Stimulated activated naive CD8-positive, alpha-beta T cell treated with anti-CD3 and anti-CD28 coated beads, Interleukin-15, amount 100 ng/mL, for 72 hours (primary cell): ENCODE measurements around the gene TRAF3IP3.

Source experiments
- ATAC-seq: fragments of 150-1000 bp; cut with Tn5 transposase; 2 replicates; pipeline ENCODE4 v1.10.0; 2021; ENCODE audit warnings: mild to moderate bottlenecking, moderate library complexity
- DNase-seq, 2 donors: peaks; one replicate each; pipeline ENCODE4 v3.0.0; 2021 to 2022
- H3K27ac Mint-ChIP-seq, 2 donors: one replicate each; pipeline ENCODE4 v1.8.0; 2022; ENCODE audit warnings: mild to moderate bottlenecking in 2 of 2, mixed read lengths in 2 of 2, moderate library complexity in 2 of 2
- H3K27me3 Mint-ChIP-seq: one replicate; pipeline ENCODE4 v1.8.0; 2022; ENCODE audit warnings: mixed read lengths
- H3K4me1 Mint-ChIP-seq: one replicate; pipeline ENCODE4 v1.8.0; 2022; ENCODE audit warnings: mild to moderate bottlenecking, mixed read lengths
- H3K4me3 Mint-ChIP-seq, 2 donors: one replicate each; pipeline ENCODE4 v1.8.0; 2022; ENCODE audit warnings: mild to moderate bottlenecking in 2 of 2, mixed read lengths in 2 of 2, moderate library complexity in 1 of 2
- H3K9me3 Mint-ChIP-seq, 2 donors: one replicate each; pipeline ENCODE4 v1.8.0; 2022; ENCODE audit warnings: mixed read lengths in 2 of 2

Gene TRAF3IP3

GRCh38 chr1:209769971-209770370 lies 14.1 kb downstream of the TRAF3IP3 start:
- DNase-seq: no peak
- no peak for ATAC-seq
- H3K4me3 Mint-ChIP-seq: no peak overlapping the region
- peaks cover 28% of the 10 kb centered on the region for H3K4me1 Mint-ChIP-seq
- no peaks in the 10 kb centered on the region for H3K9me3 Mint-ChIP-seq
- no peak overlapping the region for H3K27ac Mint-ChIP-seq
- no peaks in the 10 kb centered on the region for H3K27me3 Mint-ChIP-seq

DNA sequence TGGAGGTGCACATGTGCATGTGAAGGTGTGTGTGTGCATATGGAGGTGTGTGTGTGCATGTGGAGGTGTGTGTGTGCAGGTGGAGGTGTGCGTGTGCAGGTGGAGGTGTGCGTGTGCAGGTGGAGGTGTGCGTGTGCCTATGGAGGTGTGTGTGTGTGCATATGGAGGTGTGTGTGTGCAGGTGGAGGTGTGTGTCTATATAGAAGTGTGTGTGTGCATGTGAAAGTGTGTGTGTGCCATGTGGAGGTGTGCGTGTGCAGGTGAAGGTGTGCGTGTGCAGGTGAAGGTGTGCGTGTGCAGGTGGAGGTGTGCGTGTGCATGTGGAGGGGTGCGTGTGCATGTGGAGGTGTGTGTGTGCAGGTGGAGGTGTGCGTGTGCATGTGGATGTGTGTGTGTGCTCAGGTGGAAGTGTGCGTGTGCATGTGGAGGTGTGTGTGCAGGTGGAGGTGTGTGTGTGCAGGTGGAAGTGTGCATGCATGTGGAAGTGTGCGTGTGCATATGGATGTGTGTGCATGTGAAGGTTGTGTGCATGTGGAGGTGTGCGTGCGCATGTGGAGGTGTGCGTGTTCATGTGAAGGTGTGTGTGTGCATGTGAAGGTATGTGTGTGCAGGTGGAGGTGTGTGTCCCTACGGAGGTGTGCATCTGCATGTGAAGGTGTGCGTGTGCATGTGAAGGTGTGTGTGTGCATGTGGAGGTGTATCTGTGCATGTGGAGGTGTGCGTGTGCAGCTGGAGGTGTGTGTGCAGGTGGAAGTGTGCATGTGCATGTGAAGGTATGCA lies 15.0 kb downstream of the TRAF3IP3 start:
- Mint-ChIP-seq H3K4me3 (no peak overlapping the region), H3K27ac (no peak overlapping the region), H3K4me1 (peaks cover 20% of the 10 kb centered on the region), H3K9me3 (no peaks in the 10 kb centered on the region), H3K27me3 (no peaks in the 10 kb centered on the region)
- DNase-seq (no peak), ATAC-seq (no peak)

- Mint-ChIP-seq H3K9me3 (no peaks in the 10 kb centered on the region), H3K27ac (peak overlapping the region in 1 of 2 donors; percentile 1), H3K4me1 (peaks cover 9% of the 10 kb centered on the region), H3K4me3 (no peak overlapping the region), H3K27me3 (no peaks in the 10 kb centered on the region)
- ATAC-seq (no peak), DNase-seq (no peak)
Measured at GRCh38 chr1:209772126-209772525, 16.3 kb downstream of the TRAF3IP3 start.

DNA sequence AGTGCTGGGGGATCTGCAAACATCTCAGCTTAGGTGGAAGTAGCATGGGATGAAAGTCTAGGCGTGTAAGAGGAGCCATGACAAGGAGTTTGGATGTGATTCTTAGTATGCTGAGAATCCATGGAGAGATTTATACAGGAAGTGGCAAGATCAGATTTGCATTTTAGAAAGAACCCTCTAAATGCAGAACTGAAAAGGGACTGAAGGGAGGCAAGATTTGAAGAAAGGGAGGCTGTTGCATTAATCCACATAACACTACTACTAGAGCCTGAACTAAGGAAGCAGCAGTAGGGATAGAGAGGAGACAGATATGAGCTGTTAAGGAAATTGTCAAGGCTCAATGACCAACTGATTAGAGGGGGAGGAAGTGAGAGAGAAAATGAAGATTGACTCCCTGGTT lies 18.7 kb downstream of the TRAF3IP3 start:
- Mint-ChIP-seq H3K4me1 (peaks cover 26% of the 10 kb centered on the region), H3K27ac (peak overlapping the region; percentile 28 to 64), H3K27me3 (no peaks in the 10 kb centered on the region), H3K4me3 (no peak overlapping the region), H3K9me3 (no peaks in the 10 kb centered on the region)
- no peak for DNase-seq
- ATAC-seq: no peak

- DNase-seq: no peak
- no peak for ATAC-seq
- H3K27me3 Mint-ChIP-seq: no peaks in the 10 kb centered on the region
- H3K4me3 Mint-ChIP-seq: no peak overlapping the region
- peaks cover 37% of the 10 kb centered on the region for H3K4me1 Mint-ChIP-seq
- peak overlapping the region in 1 of 2 donors; percentile 10 for H3K27ac Mint-ChIP-seq
- H3K9me3 Mint-ChIP-seq: no peaks in the 10 kb centered on the region
Measured at GRCh38 chr1:209775678-209776077, 19.8 kb downstream of the TRAF3IP3 start.

DNA sequence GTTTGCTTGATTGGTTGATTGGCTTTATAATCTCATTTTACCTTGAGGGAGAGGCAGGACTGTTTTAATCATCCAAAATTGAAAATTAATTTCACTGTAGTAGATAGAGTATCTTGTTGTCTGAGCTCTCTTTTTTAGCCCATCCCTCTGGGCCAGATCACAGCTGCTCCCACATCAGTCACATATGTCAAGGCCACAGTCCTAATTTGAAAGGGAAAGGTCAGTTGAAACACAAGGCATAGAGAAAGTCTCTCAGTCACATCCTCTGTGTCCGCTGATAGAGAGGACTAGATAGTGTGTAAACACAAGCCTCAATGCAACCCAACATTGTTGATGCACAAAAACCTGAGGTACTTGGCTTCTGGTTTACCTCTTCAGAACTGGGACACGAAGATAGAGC lies 21.7 kb downstream of the TRAF3IP3 start:
- no peaks in the 10 kb centered on the region for H3K27me3 Mint-ChIP-seq
- H3K4me1 Mint-ChIP-seq: peaks cover 52% of the 10 kb centered on the region
- H3K4me3 Mint-ChIP-seq: no peak overlapping the region
- peak overlapping the region in 1 of 2 donors; percentile 16 for H3K27ac Mint-ChIP-seq
- no peaks in the 10 kb centered on the region for H3K9me3 Mint-ChIP-seq
- ATAC-seq (no peak), DNase-seq (no peak)

GRCh38 chr1:209778102-209778501 lies 22.2 kb downstream of the TRAF3IP3 start:
- H3K4me3 Mint-ChIP-seq: no peak overlapping the region
- H3K27ac Mint-ChIP-seq: peak overlapping the region in 1 of 2 donors; percentile 20
- peaks cover 57% of the 10 kb centered on the region for H3K4me1 Mint-ChIP-seq

GRCh38 chr1:209780268-209780667 lies 24.4 kb downstream of the TRAF3IP3 start:
- ATAC-seq (no peak), DNase-seq (no peak)
- Mint-ChIP-seq H3K4me3 (no peak overlapping the region), H3K27ac (peak overlapping the region in 1 of 2 donors; percentile 80), H3K27me3 (no peaks in the 10 kb centered on the region), H3K9me3 (no peaks in the 10 kb centered on the region), H3K4me1 (peaks cover 78% of the 10 kb centered on the region)

More at GRCh38 chr1:209778102-209778501, 22.2 kb downstream of the TRAF3IP3 start:
- H3K27me3 Mint-ChIP-seq: no peaks in the 10 kb centered on the region
- no peak for ATAC-seq
- no peak for DNase-seq
- H3K9me3 Mint-ChIP-seq: no peaks in the 10 kb centered on the region

DNA sequence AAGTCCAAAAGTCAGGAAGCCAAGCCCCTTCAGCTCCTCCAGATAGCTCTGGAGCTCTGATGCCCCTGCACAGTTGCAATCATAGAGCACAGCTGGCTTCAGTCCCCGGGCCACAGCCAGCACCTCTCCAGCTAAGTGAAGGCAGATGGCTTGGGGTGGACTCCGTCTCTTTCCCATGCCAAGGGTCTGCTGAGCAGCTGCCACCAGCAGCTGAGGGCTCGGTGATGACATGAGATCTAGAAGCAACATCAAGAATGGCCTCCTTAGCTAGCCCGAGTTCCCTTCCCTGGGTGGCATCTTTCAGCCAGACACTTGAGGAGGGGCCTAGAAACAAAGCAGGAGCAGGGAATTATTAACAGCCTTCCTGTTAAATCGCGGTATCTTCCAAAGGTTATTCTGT lies 27.5 kb downstream of the TRAF3IP3 start:
- peaks cover 64% of the 10 kb centered on the region for H3K4me1 Mint-ChIP-seq
- DNase-seq: no peak

DNA sequence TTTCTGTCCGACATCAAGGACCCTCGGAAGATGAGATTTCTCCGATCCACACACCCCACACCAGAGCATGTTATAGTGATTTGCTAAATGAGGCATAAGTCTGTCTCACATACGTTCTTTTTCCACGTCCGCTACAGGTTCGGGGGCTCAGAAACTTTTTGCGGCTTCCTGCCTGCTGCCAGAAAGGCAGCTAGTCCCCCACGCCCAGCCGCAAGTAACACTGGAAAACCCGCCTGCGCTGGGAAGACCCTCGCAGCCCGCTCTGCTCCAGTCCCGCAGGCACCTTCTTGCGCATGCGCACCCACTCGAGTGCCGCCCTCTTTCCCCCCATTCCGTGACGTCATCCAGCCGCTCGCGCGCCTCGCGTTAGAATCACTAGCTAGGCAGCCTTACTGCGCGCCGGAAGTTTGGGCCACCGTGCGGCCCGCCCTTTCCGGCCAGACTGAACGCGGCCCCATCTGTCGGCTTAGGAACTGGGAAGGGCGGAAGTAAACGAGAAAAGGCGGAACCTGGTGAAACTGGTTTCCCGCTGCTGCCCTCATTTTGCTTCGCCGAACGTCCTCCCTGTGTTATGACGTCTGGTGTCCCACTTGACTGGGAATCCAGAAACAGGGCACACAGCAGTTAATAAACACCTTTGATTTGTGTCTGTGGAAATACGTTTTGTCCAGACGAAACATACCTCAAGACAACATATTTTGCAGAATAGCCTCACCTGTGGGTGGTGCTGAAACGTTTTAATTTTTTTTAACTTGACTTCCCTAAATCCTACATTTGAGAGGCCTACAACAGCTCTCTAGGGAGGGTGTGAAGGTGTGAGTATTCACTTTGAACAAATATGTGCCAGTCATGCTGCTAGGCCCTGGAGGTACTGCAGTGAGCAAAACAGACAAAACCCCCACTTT lies 28.7 kb downstream of the TRAF3IP3 start, which contains the start of gene C1orf74:
Gene C1orf74 (minus strand): TSS at position 295 of the 905 bp plus-strand sequence. CDS start 925 bp downstream, outside the sequence.
- DNase-seq: peak; percentile 99
- Mint-ChIP-seq H3K27ac (peak within 1 kb of the TSS; percentile 89 to 97), H3K9me3 (no peaks in the 10 kb centered on the region), H3K4me3 (peak within 1 kb of the TSS; percentile 81 to 92), H3K4me1 (peaks cover 52% of the 10 kb centered on the region), H3K27me3 (no peaks in the 10 kb centered on the region)
- ATAC-seq: peak; percentile 98

More for the DNA sequence above, 27.5 kb downstream of the TRAF3IP3 start:
- Mint-ChIP-seq H3K9me3 (no peaks in the 10 kb centered on the region), H3K4me3 (peak overlapping the region; percentile 81 to 92), H3K27me3 (no peaks in the 10 kb centered on the region), H3K27ac (peak overlapping the region in 1 of 2 donors; percentile 97)
- ATAC-seq: no peak

DNA sequence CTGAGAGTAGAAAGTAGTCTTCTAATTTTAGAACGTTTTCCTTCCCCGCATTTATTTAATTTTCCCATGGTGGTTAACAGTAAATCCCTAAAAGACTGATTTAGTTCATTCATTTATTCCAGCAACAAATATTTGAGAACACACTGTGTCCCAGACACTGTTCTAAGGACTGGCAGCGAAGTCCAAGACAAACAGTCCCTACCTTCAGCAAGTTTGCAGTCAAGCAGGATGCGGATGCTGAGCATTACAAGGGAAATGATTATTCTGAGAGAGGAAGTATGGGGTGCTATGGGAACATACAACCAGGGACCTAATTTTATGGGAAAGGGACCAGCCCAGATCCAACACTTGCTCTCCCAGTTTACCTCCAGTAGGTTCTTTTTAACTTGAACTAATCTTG lies 29.7 kb downstream of the TRAF3IP3 start:
- ATAC-seq (no peak), DNase-seq (no peak)
- Mint-ChIP-seq H3K27me3 (no peaks in the 10 kb centered on the region), H3K4me1 (peaks cover 42% of the 10 kb centered on the region), H3K27ac (no peak overlapping the region), H3K9me3 (no peaks in the 10 kb centered on the region), H3K4me3 (peak overlapping the region in 1 of 2 donors; percentile 23)

DNA sequence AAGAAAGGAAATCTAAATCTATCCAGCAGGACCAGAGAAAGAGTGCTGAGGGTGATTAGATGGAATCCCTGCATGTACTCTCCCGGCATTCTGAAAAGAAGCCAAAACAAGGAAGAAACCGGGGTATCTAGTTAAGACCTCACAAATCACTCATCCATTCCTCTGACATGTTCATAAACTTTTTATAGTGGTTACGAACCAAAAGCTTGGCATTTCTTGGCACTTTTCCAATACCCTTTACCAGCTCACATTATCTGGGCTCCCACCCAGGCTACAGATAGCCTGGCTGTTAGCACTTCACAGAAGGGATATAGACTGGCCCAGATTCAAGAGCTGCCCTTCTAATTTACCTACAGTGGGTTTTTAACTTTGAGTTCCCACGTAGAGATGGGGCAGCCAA lies 30.3 kb downstream of the TRAF3IP3 start:
- no peak for ATAC-seq
- Mint-ChIP-seq H3K4me3 (no peak overlapping the region), H3K27me3 (no peaks in the 10 kb centered on the region), H3K9me3 (no peaks in the 10 kb centered on the region), H3K27ac (no peak overlapping the region), H3K4me1 (peaks cover 40% of the 10 kb centered on the region)
- DNase-seq: no peak

GRCh38 chr1:209787551-209787950 lies 31.7 kb downstream of the TRAF3IP3 start:
- H3K4me3 Mint-ChIP-seq: no peak overlapping the region
- H3K27me3 Mint-ChIP-seq: no peaks in the 10 kb centered on the region
- peaks cover 26% of the 10 kb centered on the region for H3K4me1 Mint-ChIP-seq
- H3K27ac Mint-ChIP-seq: no peak overlapping the region
- no peaks in the 10 kb centered on the region for H3K9me3 Mint-ChIP-seq
- no peak for DNase-seq
- no peak for ATAC-seq

DNA sequence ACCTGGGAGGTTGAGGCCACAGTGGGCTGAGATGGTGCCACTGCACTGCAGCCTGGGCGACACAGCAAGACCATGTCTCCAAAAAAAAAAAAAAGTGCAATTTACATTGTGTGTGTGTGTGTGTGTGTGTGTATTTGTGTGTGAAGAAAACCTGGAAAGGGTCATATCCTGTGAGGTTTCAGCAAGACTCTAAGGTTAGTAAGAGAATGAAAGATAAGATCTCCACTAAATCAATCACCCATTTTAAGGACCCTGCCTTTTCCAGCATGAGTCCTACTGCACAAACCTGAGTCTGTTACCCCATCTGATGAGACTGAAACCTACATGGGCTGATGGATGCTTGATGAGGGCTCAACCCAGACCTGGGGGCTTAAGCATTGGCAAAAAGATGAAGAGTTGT lies 33.4 kb downstream of the TRAF3IP3 start:
- Mint-ChIP-seq H3K9me3 (no peaks in the 10 kb centered on the region), H3K27ac (no peak overlapping the region), H3K4me1 (peaks cover 9% of the 10 kb centered on the region), H3K27me3 (no peaks in the 10 kb centered on the region), H3K4me3 (no peak overlapping the region)
- ATAC-seq (no peak), DNase-seq (no peak)

DNA sequence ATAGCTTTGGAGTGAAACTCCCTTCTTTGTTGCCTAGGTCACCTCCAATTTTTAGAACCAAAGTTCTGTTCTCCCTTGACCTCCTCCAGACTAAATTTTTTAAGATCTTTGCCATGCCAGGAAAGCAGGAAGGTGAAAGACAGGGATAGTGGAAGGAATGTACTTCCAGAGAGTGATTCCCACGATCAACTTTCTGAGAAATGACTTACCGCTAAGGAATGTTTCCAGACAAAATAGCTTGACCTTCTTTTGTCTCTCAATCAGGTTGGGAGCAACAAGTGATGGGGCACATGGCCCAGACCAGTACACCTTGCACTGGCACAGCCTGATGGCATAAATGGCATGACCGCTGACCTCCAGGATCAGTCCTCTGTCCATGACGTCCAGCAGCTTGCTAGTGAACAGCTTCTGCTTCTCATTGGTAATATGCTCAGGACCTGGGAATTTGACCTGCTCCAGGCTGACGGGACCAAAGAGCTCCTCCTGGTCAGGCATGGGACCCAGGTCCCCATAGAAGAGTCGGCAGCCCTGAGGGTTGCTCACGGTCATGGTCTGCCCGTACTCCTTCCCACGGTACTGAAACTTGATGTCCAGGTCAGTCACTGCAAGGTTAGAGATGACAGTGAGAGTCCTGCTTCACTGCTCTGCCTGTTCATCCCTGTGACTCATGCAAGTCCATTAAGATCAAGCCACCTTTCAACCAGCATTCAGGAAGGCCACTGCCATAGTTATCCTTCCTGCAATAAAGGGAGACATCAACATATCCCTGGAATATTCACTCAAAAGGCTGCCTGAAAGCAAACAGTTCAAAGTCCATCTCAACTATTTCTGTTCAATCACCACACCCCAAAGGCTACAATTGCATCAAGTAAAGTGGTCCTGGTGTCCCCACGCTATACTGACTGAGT lies 34.7 kb downstream of the TRAF3IP3 start:
- Mint-ChIP-seq H3K27ac (no peak overlapping the region), H3K27me3 (no peaks in the 10 kb centered on the region), H3K4me1 (no peaks in the 10 kb centered on the region), H3K9me3 (no peaks in the 10 kb centered on the region), H3K4me3 (no peak overlapping the region)
- ATAC-seq (no peak), DNase-seq (no peak)
